ENCODE results near the gene PSMB7. TPM values are rescaled to one million over a fixed set of nuclear protein-coding genes. Genes with fewer than 3 reads are reported as not detected.

Gene PSMB7
- total and polyA plus RNA-seq, 2 of the 4 experiments (the other 2 are of a cell fraction) = 340 to 430 TPM

DNA sequence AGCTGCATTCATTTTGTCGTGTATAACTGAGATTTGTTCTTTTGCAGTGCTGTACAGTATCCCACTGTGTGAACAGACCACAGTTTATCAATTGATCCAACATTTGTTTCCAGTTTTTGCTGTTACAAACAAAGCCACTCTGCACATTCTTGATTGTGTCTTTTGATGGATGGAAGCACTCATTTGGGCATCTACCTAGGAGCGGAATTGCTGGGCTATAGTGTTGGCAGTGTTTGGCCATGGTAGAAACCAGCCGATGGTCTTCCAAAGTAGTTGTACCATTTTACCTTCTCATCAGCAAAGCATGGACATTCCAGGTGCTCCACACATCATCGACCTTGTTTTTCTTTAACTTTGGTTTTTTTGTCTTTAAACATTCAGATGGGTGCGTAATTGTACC is 77.7 kb downstream of the PSMB7 start:
- H2AK9ac ChIP-seq (replicated peaks; ENCODE audit: low read depth, low read length, poor library complexity) = no peak overlapping the region
- no peak overlapping the region for H3K14ac ChIP-seq (replicated peaks; ENCODE audit: low read depth, low read length)
- H2AFZ ChIP-seq (replicated peaks; ENCODE audit: low read length, poor library complexity) = no peak overlapping the region
- H2BK20ac ChIP-seq (ENCODE audit: low read depth, low read length) = no peak overlapping the region
- H3K4me2 ChIP-seq (ENCODE audit: low read depth, low read length) = no peak overlapping the region
- in situ Hi-C loops (cut with MboI; ENCODE audit: low sequenced_read_pairs) = no loop called here
- H3K18ac ChIP-seq (ENCODE audit: low read depth, low read length) = no peak overlapping the region
- H3K27ac ChIP-seq (ENCODE audit: insufficient read depth, low read length) = no peak overlapping the region
- H3K36me3 ChIP-seq (ENCODE audit: control insufficient read depth, insufficient read depth, low read length) = peaks cover 75% of the 10 kb centered on the region
- peaks cover 11% of the 10 kb centered on the region for H3K4me1 ChIP-seq (ENCODE audit: control insufficient read depth, insufficient read depth, low read length)
- no peak overlapping the region for H2BK15ac ChIP-seq (ENCODE audit: low read depth, low read length)
- H3K79me1 ChIP-seq (ENCODE audit: low read depth in 1 of 2, low read length in 2 of 2) = peaks cover 18 to 64% of the 10 kb centered on the region in 2 experiments
- H4K20me1 ChIP-seq (ENCODE audit: insufficient read depth, low read length) = peaks cover 7% of the 10 kb centered on the region
- BruUV-seq (replicated peaks) = no TSS peak
- H3K27me3 ChIP-seq (ENCODE audit: control insufficient read depth, insufficient read depth, low read length) = no peaks in the 10 kb centered on the region
- H4K5ac ChIP-seq (ENCODE audit: low read depth, low read length) = no peak overlapping the region
- no peak overlapping the region for H3K23ac ChIP-seq (ENCODE audit: low read depth, low read length)
- no peaks in the 10 kb centered on the region for H3K9me3 ChIP-seq (ENCODE audit: control insufficient read depth, insufficient read depth, low read length)
- no peak overlapping the region for H3K9ac ChIP-seq (ENCODE audit: low read depth, low read length)
- dilution Hi-C loops (cut with HindIII; ENCODE audit: low sequenced_read_pairs, unreplicated experiment) = no loop called here
- WGBS, 2 experiments (ENCODE audit: extremely low coverage in 2 of 2, insufficient read length in 1 of 2) = no CpG with 5 or more reads among the region's 5 CpGs
- H3K9me1 ChIP-seq (ENCODE audit: insufficient read depth, low read length) = peaks cover 5% of the 10 kb centered on the region; the same call in 1 of the 2 replicates
- CTCF ChIA-PET = interaction anchor here (0.7 kb wide), 1 partner anchor 39 kb away, joined by 3 read pairs; no protein-coding TSS in a partner anchor
- H4K8ac ChIP-seq (ENCODE audit: low read depth in 2 of 2, low read length in 2 of 2) = no peak overlapping the region
- H3K4ac ChIP-seq (ENCODE audit: low read depth, low read length) = no peak overlapping the region
- no peak for ATAC-seq (ENCODE audit: low read depth)
- H3K56ac ChIP-seq (ENCODE audit: extremely low read depth, insufficient read depth, low read length) = no peak overlapping the region
- no peak overlapping the region for H2BK5ac ChIP-seq (ENCODE audit: low read depth, low read length, poor library complexity, severe bottlenecking)
- no peak for DNase-seq
- TF ChIP-seq RFX5 (IDR thresholded peaks at IDR 0.05; ENCODE audit: low read depth, low read length) (no peak), NFE2L2 (IDR thresholded peaks at IDR 0.05; ENCODE audit: low read depth, low read length) (no peak), RAD21 (IDR thresholded peaks at IDR 0.05; ENCODE audit: low read length) (no peak), BHLHE40 (IDR thresholded peaks at IDR 0.05; ENCODE audit: low read depth, low read length) (no peak), MAFK (IDR thresholded peaks at IDR 0.05; ENCODE audit: low read depth, low read length) (no peak)
- TF ChIP-seq, protein P1, sequence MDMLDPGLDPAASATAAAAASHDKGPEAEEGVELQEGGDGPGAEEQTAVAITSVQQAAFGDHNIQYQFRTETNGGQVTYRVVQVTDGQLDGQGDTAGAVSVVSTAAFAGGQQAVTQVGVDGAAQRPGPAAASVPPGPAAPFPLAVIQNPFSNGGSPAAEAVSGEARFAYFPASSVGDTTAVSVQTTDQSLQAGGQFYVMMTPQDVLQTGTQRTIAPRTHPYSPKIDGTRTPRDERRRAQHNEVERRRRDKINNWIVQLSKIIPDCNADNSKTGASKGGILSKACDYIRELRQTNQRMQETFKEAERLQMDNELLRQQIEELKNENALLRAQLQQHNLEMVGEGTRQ (IDR thresholded peaks at IDR 0.05; ENCODE audit: low read depth, low read length) = no peak
- TF ChIP-seq, protein P2, sequence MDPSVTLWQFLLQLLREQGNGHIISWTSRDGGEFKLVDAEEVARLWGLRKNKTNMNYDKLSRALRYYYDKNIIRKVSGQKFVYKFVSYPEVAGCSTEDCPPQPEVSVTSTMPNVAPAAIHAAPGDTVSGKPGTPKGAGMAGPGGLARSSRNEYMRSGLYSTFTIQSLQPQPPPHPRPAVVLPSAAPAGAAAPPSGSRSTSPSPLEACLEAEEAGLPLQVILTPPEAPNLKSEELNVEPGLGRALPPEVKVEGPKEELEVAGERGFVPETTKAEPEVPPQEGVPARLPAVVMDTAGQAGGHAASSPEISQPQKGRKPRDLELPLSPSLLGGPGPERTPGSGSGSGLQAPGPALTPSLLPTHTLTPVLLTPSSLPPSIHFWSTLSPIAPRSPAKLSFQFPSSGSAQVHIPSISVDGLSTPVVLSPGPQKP (IDR thresholded peaks at IDR 0.05; ENCODE audit: borderline replicate concordance, low read depth, low read length) = no peak
- no peak overlapping the region for H2AK5ac ChIP-seq (ENCODE audit: low read depth, low read length)
- H2BK120ac ChIP-seq (ENCODE audit: low read depth, low read length) = no peak overlapping the region
- no peak overlapping the region for H3K4me3 ChIP-seq (ENCODE audit: insufficient read depth, low read depth, low read length)
- POLR2A ChIA-PET (ENCODE audit: unreplicated experiment) = interaction anchor here (0.6 kb wide), 1 partner anchor 156 kb away, joined by 3 read pairs; no protein-coding TSS in a partner anchor
- no peak overlapping the region for H4K91ac ChIP-seq (ENCODE audit: insufficient read depth, low read depth, low read length)
- intact Hi-C loops (cut with micrococcal nuclease) = no loop called here
